Ishikawa (cell line): Measurements from ENCODE around the gene PRCD.

Source experiments
- FOXM1 ChIP-seq: IDR thresholded peaks from 2 replicates; pipeline ENCODE4 v1.6.1; 2012; ENCODE audit warnings: low read depth, borderline replicate concordance
- TAF1 ChIP-seq: IDR thresholded peaks from 2 replicates; pipeline ENCODE4 v1.6.1; 2012; ENCODE audit warnings: low read depth, mild to moderate bottlenecking
- YY1 ChIP-seq: IDR thresholded peaks from 2 replicates; pipeline ENCODE4 v1.6.1; 2012; ENCODE audit warnings: low read depth

GRCh38 chr17:76542566-76542971 lies 2.7 kb downstream of the PRCD start:
- no peak for TF ChIP-seq TAF1
- TF ChIP-seq YY1 = no peak
- TF ChIP-seq FOXM1 = no peak
